ENCODE results near the gene PXDN.

- no peak for TF ChIP-seq POLR2A (IDR thresholded peaks at IDR 0.05)
- TF ChIP-seq, protein P1, sequence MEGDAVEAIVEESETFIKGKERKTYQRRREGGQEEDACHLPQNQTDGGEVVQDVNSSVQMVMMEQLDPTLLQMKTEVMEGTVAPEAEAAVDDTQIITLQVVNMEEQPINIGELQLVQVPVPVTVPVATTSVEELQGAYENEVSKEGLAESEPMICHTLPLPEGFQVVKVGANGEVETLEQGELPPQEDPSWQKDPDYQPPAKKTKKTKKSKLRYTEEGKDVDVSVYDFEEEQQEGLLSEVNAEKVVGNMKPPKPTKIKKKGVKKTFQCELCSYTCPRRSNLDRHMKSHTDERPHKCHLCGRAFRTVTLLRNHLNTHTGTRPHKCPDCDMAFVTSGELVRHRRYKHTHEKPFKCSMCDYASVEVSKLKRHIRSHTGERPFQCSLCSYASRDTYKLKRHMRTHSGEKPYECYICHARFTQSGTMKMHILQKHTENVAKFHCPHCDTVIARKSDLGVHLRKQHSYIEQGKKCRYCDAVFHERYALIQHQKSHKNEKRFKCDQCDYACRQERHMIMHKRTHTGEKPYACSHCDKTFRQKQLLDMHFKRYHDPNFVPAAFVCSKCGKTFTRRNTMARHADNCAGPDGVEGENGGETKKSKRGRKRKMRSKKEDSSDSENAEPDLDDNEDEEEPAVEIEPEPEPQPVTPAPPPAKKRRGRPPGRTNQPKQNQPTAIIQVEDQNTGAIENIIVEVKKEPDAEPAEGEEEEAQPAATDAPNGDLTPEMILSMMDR (IDR thresholded peaks at IDR 0.05) = no peak
- no peak for TF ChIP-seq EP300 (IDR thresholded peaks at IDR 0.05)
Measured at GRCh38 chr2:1606421-1607235, 137.7 kb downstream of the PXDN start.
